ENCODE results near the gene RAB44. TPM values are rescaled to one million over a fixed set of nuclear protein-coding genes. Genes with fewer than 3 reads are reported as not detected.

The RAB44 gene
- total and polyA plus RNA-seq, 2 of the 13 experiments (the other 11 are each of a cell fraction or from before 2014, with no cell fraction given), result not detected

GRCh38 chr6:36765594-36766398 lies 68.2 kb downstream of the RAB44 start (continued):
- TF ChIP-seq ARID5B (CRISPR knock-in tag; IDR thresholded peaks at IDR 0.05), result 0 out of 2 replicates have a peak, but pooled peaks have one; percentile 20
- no peak for TF ChIP-seq ZNF761 (CRISPR knock-in tag; conservative IDR thresholded peaks at IDR 0.05)
- peak; percentile 43 for TF ChIP-seq TEAD3 (CRISPR knock-in tag; optimal IDR thresholded peaks at IDR 0.05; ENCODE audit: borderline replicate concordance)
- no peak for TF ChIP-seq HINFP (CRISPR knock-in tag; IDR thresholded peaks at IDR 0.05; ENCODE audit: low read depth)
- TF ChIP-seq NR2F6 (IDR thresholded peaks at IDR 0.05), result no peak
- TF ChIP-seq NR2F6 (CRISPR knock-in tag; IDR thresholded peaks at IDR 0.05), result peak; percentile 25; the same call in 1 of the 2 replicates
- TF ChIP-seq YEATS2 (CRISPR knock-in tag; IDR thresholded peaks at IDR 0.05; ENCODE audit: borderline replicate concordance), result peak; percentile 51; the same call in 1 of the 2 replicates
- no peak for TF ChIP-seq TOPORS (CRISPR knock-in tag; IDR thresholded peaks at IDR 0.05)
- peak; percentile 25; the same call in 1 of the 2 replicates for TF ChIP-seq THRA (CRISPR knock-in tag; IDR thresholded peaks at IDR 0.05; ENCODE audit: borderline replicate concordance)
- peak; percentile 41; the same call in 1 of the 2 replicates for TF ChIP-seq HMGXB3 (CRISPR knock-in tag; IDR thresholded peaks at IDR 0.05; ENCODE audit: borderline replicate concordance)
